Adrenal gland (tissue), 19 donors: ENCODE measurements around the gene KRTDAP. TPM values are rescaled to one million over a fixed set of nuclear protein-coding genes. Genes with fewer than 3 reads are reported as not detected.

Experiments
- DNase-seq, 7 donors: peaks; one replicate each; pipeline ENCODE4 v3.0.0-alpha.2; 2019 to 2020
- H3K27ac ChIP-seq, 5 donors: fragments of 200-600 bp; sonication (generic) in 4 of 5; 1 replicate in 3 of 5; 2 replicates in 2 of 5; pipeline versions ENCODE4 v1.5.1 to v1.8.0; 2016 to 2020; ENCODE audit warnings: mild to moderate bottlenecking in 1 of 5
- H3K27me3 ChIP-seq: fragments of 200-600 bp; 2 replicates; pipeline ENCODE4 v1.8.0; 2021
- H3K36me3 ChIP-seq, 2 donors: fragments of 200-600 bp; replicated peaks in 1 of 2; 1 replicate in 1 of 2; 2 replicates in 1 of 2; pipeline versions ENCODE4 v1.5.1 to v1.8.0; 2018 to 2022
- H3K4me1 ChIP-seq, 2 donors: fragments of 200-600 bp; replicated peaks in 1 of 2; 1 replicate in 1 of 2; 2 replicates in 1 of 2; pipeline versions ENCODE4 v1.5.1 to v1.8.0; 2018 to 2021
- H3K4me3 ChIP-seq, 4 donors: fragments of 200-600 bp; sonication (generic) in 3 of 4; one replicate each; pipeline ENCODE4 v1.5.1; 2016 to 2018
- H3K9me3 ChIP-seq, 3 donors: fragments of 200-600 bp; sonication (generic) in 1 of 3; replicated peaks in 1 of 3; 1 replicate in 2 of 3; 2 replicates in 1 of 3; pipeline versions ENCODE4 v1.5.1 to v1.8.0; 2016 to 2021
- POLR2A ChIP-seq, 2 donors: fragments of 450-650 bp; IDR thresholded peaks; one replicate each; pipeline ENCODE4 v1.6.1; 2017; ENCODE audit warnings: antibody characterized with exemption in 2 of 2, mild to moderate bottlenecking in 2 of 2, moderate library complexity in 1 of 2
- WGBS, 4 donors: extraction: QIAGEN DNeasy Blood & Tissue Kit in 2 of 4; methylation state at CpG; one replicate each; pipeline versions ENCODE4 v1.1.5 to v1.1.7; 2013 to 2017; 5-methylcytosine and 5-hydroxymethylcytosine counted together
- intact Hi-C, 2 donors: fragments of 100-400 bp; cut with DNase I; formaldehyde crosslinking; loops; one replicate each; pipeline versions ENCODE4 v1.14.1 to v1.15.0; 2022 to 2023
- long read RNA-seq, 10 donors: library from polyadenylated mRNA in 3 of 10; unstranded in 2 of 10; stranded (forward) in 1 of 10; transcript quantifications; one replicate each; pipeline ENCODE4 v2.0.0 and lab custom pipeline, GENCODE V29; 2021 to 2026
- polyA plus RNA-seq, 3 donors: library from polyadenylated mRNA; stranded (reverse); fragments of 200-250 nt in 2 of 3; fragments of 350-450 nt in 1 of 3; fragmentation: Illumina TruSeq in 1 of 3; extraction: RNeasy Lipid Tissue Mini Kit (QIAGEN cat#74804) in 1 of 3; gene quantifications; one replicate each; pipeline ENCODE4 v1.2.3, GENCODE V29; 2013 to 2014
- total RNA-seq, 9 donors: library from RNA; depleted of rRNA in 4 of 9; stranded (reverse); fragments of >200 nt in 4 of 9; fragments of 120-200 nt in 1 of 9; fragmentation: NEBNext Ultra II Directional in 1 of 9; extraction: Animal tissue kit (Norgen Biotek cat#: 25700) in 1 of 9; gene quantifications; one replicate each; pipeline versions ENCODE4 v1.1.0 to v1.2.4, GENCODE V29; 2013 to 2023
- TF ChIP-seq, protein P1 (sequence below), 6 experiments: fragments of 450-650 bp in 4 of 6; fragments of 200-600 bp in 2 of 6; sonication (generic) in 1 of 6; IDR thresholded peaks; 1 replicate in 5 of 6; 2 replicates in 1 of 6; pipeline versions ENCODE4 v1.5.1 to v1.8.0; 2016 to 2021; ENCODE audit warnings: antibody characterized with exemption in 6 of 6, mild to moderate bottlenecking in 2 of 6, moderate library complexity in 1 of 6
- donor health status: healthy with polysubstance abuse.
- donor health status: Bipolar disorder and iron deficiency.
- donor health status: DM: yes; HTN: yes; CAD: no.
- donor health status: DM: no; HTN: no; CAD: no.
- donor health status: DM: no; HTN: no; CAD: no.
- donor health status: DM: yes; HTN: yes; CAD: no.

KRTDAP gene, protein sequence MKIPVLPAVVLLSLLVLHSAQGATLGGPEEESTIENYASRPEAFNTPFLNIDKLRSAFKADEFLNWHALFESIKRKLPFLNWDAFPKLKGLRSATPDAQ
- not detected for total RNA-seq
- not detected for polyA plus RNA-seq
- long read RNA-seq, donor 1 = 0 reads
- long read RNA-seq, donor 2 = 0 reads
- long read RNA-seq, donor 3 = 0 reads
- long read RNA-seq, donor 4 = 0 reads
- long read RNA-seq, donor 5 = 0 reads
- long read RNA-seq, donor 6 = 0 reads
- long read RNA-seq, donor 7 = 0 reads
- long read RNA-seq, donor 8 = 0 reads
- long read RNA-seq, donor 9 = 0 reads
- long read RNA-seq, donor 10 = 0 reads

DNA sequence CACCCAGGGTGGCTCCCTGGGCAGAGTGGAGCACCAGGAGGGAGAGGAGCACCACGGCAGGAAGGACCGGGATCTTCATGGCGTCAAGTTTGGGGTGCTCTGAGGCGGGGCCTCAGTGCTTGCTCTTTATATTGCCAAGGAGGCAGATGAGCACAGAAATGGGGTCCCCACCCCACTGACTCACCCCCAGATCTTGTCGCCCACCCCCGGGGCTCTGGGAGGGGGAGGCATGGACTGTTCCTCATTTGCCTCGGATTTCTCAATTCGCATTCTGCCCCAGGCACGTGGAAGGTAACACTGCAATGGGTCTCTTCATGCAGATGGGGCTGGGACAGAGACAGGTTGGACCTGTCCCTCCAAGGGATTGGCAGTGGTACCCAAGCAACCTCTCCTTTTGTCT, at the start of gene KRTDAP:
Gene KRTDAP, minus strand, starts transcription at position 101 of the 400 bp plus-strand sequence. Its CDS starts 22 bp downstream, at position 79.
- no peak within 1 kb of the TSS for H3K27ac ChIP-seq
- peaks cover 0 to 3% of the 10 kb centered on the region in 2 donors for H3K4me1 ChIP-seq
- no peaks in the 10 kb centered on the region for H3K9me3 ChIP-seq
- WGBS, 4 donors = 75 to 87% (median 79%) methylated on average over 6 to 9 of the region's 9 CpGs
- DNase-seq = no peak
- no peaks in the 10 kb centered on the region for H3K27me3 ChIP-seq
- TF ChIP-seq, protein P1, sequence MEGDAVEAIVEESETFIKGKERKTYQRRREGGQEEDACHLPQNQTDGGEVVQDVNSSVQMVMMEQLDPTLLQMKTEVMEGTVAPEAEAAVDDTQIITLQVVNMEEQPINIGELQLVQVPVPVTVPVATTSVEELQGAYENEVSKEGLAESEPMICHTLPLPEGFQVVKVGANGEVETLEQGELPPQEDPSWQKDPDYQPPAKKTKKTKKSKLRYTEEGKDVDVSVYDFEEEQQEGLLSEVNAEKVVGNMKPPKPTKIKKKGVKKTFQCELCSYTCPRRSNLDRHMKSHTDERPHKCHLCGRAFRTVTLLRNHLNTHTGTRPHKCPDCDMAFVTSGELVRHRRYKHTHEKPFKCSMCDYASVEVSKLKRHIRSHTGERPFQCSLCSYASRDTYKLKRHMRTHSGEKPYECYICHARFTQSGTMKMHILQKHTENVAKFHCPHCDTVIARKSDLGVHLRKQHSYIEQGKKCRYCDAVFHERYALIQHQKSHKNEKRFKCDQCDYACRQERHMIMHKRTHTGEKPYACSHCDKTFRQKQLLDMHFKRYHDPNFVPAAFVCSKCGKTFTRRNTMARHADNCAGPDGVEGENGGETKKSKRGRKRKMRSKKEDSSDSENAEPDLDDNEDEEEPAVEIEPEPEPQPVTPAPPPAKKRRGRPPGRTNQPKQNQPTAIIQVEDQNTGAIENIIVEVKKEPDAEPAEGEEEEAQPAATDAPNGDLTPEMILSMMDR (IDR thresholded peaks at IDR 0.05) = no peak
- no peak for TF ChIP-seq POLR2A (IDR thresholded peaks at IDR 0.05)
- intact Hi-C loops = no loop called here
- H3K4me3 ChIP-seq = no peak within 1 kb of the TSS
- H3K36me3 ChIP-seq = no peaks in the 10 kb centered on the region

DNA sequence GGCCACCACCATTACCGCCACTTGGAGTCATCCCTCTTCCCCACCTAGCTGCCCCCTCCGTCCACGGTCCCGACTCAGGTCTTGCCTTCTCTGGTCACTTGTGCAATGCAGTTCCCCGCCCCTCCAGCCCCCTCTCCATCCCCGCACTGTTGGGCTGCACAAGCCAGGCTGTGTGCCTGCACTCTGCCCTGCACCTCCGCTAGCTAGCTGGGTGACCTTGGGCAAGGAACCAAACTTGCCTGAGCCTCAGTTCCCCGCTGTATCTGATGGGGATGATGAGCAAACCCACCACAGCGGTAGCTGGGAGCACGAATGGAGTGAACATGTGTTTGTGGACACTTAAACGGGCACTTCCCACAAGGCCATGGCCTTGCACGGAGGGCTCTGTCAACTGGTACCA, 49.6 kb upstream of the KRTDAP start:
- Histone ChIP-seq H3K4me3 (no peak overlapping the region), H3K27ac (no peak overlapping the region), H3K36me3 (no peaks in the 10 kb centered on the region), H3K9me3 (no peaks in the 10 kb centered on the region), H3K27me3 (no peaks in the 10 kb centered on the region), H3K4me1 (peaks cover 5 to 8% of the 10 kb centered on the region in 2 donors)
- TF ChIP-seq, protein P1 (IDR thresholded peaks at IDR 0.05) = no peak
- TF ChIP-seq POLR2A (IDR thresholded peaks at IDR 0.05) = no peak
- DNase-seq = no peak
- intact Hi-C loops = loop anchor here in 1 of 2 donors (10.0 kb wide), 1 partner anchor 175 kb away; the partner anchor contains the start of gene KMT2B
- 77 to 82% (median 80%) methylated on average over 7 to 12 of the region's 12 CpGs for WGBS, 4 donors

DNA sequence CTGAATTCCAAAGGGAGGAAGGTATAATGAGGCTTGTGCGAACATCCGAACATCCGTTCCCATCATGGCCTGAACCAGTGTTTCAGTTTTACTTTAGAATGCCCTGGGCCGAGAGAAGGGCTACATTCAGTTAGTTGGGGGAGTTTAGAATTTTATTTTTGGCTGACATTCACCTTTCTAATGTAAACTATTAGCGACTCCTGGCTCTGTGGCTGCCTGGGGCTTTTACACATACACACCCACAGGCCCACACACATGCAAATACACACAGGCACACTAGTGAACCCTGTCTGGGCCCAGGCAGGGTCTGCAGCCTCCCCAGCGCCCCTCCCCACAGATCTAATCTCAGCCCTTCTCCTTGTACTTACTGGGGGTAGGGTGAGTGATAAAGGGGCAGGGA, 49.0 kb upstream of the KRTDAP start:
- Histone ChIP-seq H3K4me1 (peaks cover under 1 to 4% of the 10 kb centered on the region in 2 donors), H3K9me3 (no peaks in the 10 kb centered on the region), H3K27ac (no peak overlapping the region), H3K36me3 (no peaks in the 10 kb centered on the region), H3K27me3 (no peaks in the 10 kb centered on the region), H3K4me3 (no peak overlapping the region)
- intact Hi-C loops = no loop called here
- 75 to 85% (median 80%) methylated on average over 6 of the region's 6 CpGs for WGBS, 4 donors
- TF ChIP-seq POLR2A (IDR thresholded peaks at IDR 0.05) = no peak
- TF ChIP-seq, protein P1 (IDR thresholded peaks at IDR 0.05) = no peak
- no peak for DNase-seq

DNA sequence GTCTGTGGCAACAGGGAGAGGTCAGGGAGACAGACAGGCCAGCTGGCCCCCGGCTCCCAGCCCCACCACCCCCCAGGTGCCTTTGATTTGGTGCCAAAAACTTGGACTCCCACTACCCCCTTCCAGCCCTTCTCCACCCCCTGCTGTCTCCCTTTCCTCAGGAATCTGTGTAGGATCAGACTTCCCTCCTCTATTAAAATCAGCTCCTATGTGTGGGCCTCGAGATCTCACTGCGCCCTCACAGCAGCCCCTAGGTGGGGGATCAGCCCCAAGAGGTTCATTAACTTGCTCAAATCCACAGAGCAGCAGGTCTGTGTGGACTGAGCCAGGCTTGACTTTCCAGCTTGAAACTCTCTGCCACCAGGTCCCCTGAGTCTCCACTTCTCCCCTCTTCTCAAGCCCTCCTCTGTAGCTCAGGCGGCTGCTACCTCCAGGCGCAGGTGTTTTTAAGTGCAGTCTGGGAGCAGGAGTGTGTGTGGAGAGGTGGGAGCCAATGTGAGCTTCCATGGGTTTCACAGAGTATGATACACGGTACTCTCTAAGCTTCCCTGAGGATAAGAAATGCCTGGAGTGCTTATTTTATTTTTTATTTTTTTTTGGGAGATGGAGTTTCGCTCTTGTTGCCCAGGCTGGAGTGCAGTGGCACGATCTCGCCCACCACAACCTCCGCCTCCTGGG, 44.7 kb upstream of the KRTDAP start:
- Histone ChIP-seq H3K9me3 (no peaks in the 10 kb centered on the region), H3K4me3 (no peak overlapping the region), H3K27ac (no peak overlapping the region), H3K4me1 (no peaks in the 10 kb centered on the region), H3K27me3 (peaks cover 16% of the 10 kb centered on the region), H3K36me3 (no peaks in the 10 kb centered on the region)
- TF ChIP-seq POLR2A (IDR thresholded peaks at IDR 0.05) = no peak
- TF ChIP-seq, protein P1 (IDR thresholded peaks at IDR 0.05) = no peak
- whole genome bisulfite sequencing, 4 donors = 66 to 82% (median 72%) methylated on average over 8 to 10 of the region's 10 CpGs
- intact Hi-C loops = no loop called here
- no peak for DNase-seq
